ENCODE measurements around the gene AGER. TPM values are rescaled to one million over a fixed set of nuclear protein-coding genes. Genes with fewer than 3 reads are reported as not detected.

Gene AGER
- total and polyA plus RNA-seq, 2 of the 4 experiments (the other 2 are of a cell fraction), result 0.18 to 4.2 TPM

GRCh38 chr6:32152769-32153563 lies 31.1 kb downstream of the AGER start:
- Histone ChIP-seq H4K20me1 (ENCODE audit: insufficient read depth, low read length) (no peaks in the 10 kb centered on the region), H3K4me1 (ENCODE audit: control insufficient read depth, insufficient read depth, low read length) (peaks cover 23% of the 10 kb centered on the region), H3K18ac (ENCODE audit: low read depth, low read length) (peak overlapping the region; percentile 46), H2BK15ac (ENCODE audit: low read depth, low read length) (peak overlapping the region; percentile 59; the same call in 2 of the 3 replicates), H3K9ac (ENCODE audit: low read depth, low read length) (peak overlapping the region; percentile 70), H3K36me3 (ENCODE audit: control insufficient read depth, insufficient read depth, low read length) (peaks cover 11% of the 10 kb centered on the region), H3K14ac (replicated peaks; ENCODE audit: low read depth, low read length) (peak overlapping the region; percentile 68), H3K9me1 (ENCODE audit: insufficient read depth, low read length) (0 out of 2 replicates have a peak, but pooled peaks cover 4% of the 10 kb centered on the region), H3K23ac (ENCODE audit: low read depth, low read length) (peak overlapping the region; percentile 96), H2AK9ac (replicated peaks; ENCODE audit: low read depth, low read length, poor library complexity) (peak overlapping the region; percentile 98), H2BK5ac (ENCODE audit: low read depth, low read length, poor library complexity, severe bottlenecking) (peak overlapping the region; percentile 81), H3K4me2 (ENCODE audit: low read depth, low read length) (peak overlapping the region; percentile 76), H4K5ac (ENCODE audit: low read depth, low read length) (peak overlapping the region; percentile 87), H3K9me3 (ENCODE audit: control insufficient read depth, insufficient read depth, low read length) (peaks cover 2% of the 10 kb centered on the region; the same call in 1 of the 2 replicates), H3K79me1 (ENCODE audit: low read depth in 1 of 2, low read length in 2 of 2) (peaks cover 6 to 34% of the 10 kb centered on the region in 2 experiments), H3K4ac (ENCODE audit: low read depth, low read length) (peak overlapping the region; percentile 84), H3K4me3 (ENCODE audit: insufficient read depth, low read depth, low read length) (peak overlapping the region; percentile 67), H2AFZ (replicated peaks; ENCODE audit: low read length, poor library complexity) (peak overlapping the region; percentile 96), H3K27me3 (ENCODE audit: control insufficient read depth, insufficient read depth, low read length) (peaks cover 6% of the 10 kb centered on the region; the same call in 1 of the 2 replicates), H3K27ac (ENCODE audit: insufficient read depth, low read length) (peak overlapping the region; percentile 84), H2BK120ac (ENCODE audit: low read depth, low read length) (peak overlapping the region; percentile 78), H4K8ac (ENCODE audit: low read depth in 2 of 2, low read length in 2 of 2) (peak overlapping the region; percentile 75 to 96), H3K56ac (ENCODE audit: extremely low read depth, insufficient read depth, low read length) (peak overlapping the region; percentile 58), H2BK20ac (ENCODE audit: low read depth, low read length) (peak overlapping the region; percentile 61), H2AK5ac (ENCODE audit: low read depth, low read length) (peak overlapping the region; percentile 80), H4K91ac (ENCODE audit: insufficient read depth, low read depth, low read length) (peak overlapping the region; percentile 73)
- in situ Hi-C loops (cut with MboI; ENCODE audit: low sequenced_read_pairs), result no loop called here
- dilution Hi-C loops (cut with HindIII; ENCODE audit: low sequenced_read_pairs, unreplicated experiment), result no loop called here
- ChIA-PET CTCF (no interaction called here), POLR2A (ENCODE audit: unreplicated experiment) (interaction anchor here (0.7 kb wide), 1 partner anchor 17 kb away, joined by 6 read pairs; no protein-coding TSS in a partner anchor)
- DNase-seq (peak; percentile 41), ATAC-seq (ENCODE audit: low read depth) (peak; percentile 33)
- intact Hi-C loops (cut with micrococcal nuclease), result loop anchor here (2.0 to 10.0 kb wide), 3 partner anchors 24 to 251 kb away; partner anchors contain the start of genes AGPAT1 and ZBTB12
- no TSS peak for BruUV-seq (replicated peaks)
- WGBS, 2 experiments (ENCODE audit: extremely low coverage in 2 of 2, insufficient read length in 1 of 2), result 24% methylated on average over 3 of the region's 35 CpGs; no CpG with 5 or more reads in 1 of the 2 experiments
- TF ChIP-seq MAZ (IDR thresholded peaks at IDR 0.05; ENCODE audit: borderline replicate concordance, low read depth, low read length) (peak; percentile 5; the same call in 1 of the 2 replicates), RFX5 (IDR thresholded peaks at IDR 0.05; ENCODE audit: low read depth, low read length) (no peak), ELK1 (IDR thresholded peaks at IDR 0.05; ENCODE audit: borderline replicate concordance, low read depth, low read length) (no peak), MXI1 (IDR thresholded peaks at IDR 0.05; ENCODE audit: borderline replicate concordance, low read depth, low read length) (no peak), MAFK (IDR thresholded peaks at IDR 0.05; ENCODE audit: low read depth, low read length) (no peak), SMC3 (IDR thresholded peaks at IDR 0.05; ENCODE audit: low read depth, low read length) (no peak), BHLHE40 (IDR thresholded peaks at IDR 0.05; ENCODE audit: low read depth, low read length) (peak; percentile 61), CTCF (conservative IDR thresholded peaks at IDR 0.05; ENCODE audit: low read depth, low read length) (no peak), USF2 (IDR thresholded peaks at IDR 0.05; ENCODE audit: low read depth, low read length) (no peak), RAD21 (IDR thresholded peaks at IDR 0.05; ENCODE audit: low read length) (no peak), FOS (IDR thresholded peaks at IDR 0.05; ENCODE audit: low read depth, low read length) (peak; percentile 42; the same call in 1 of the 2 replicates), RCOR1 (IDR thresholded peaks at IDR 0.05; ENCODE audit: insufficient replicate concordance, low read length) (no peak), CHD1 (IDR thresholded peaks at IDR 0.05; ENCODE audit: low read depth, low read length) (no peak)

Measured in IMR-90 (cell line).